GM23338 (cell line): ENCODE data around the gene RBM33. TPM values are rescaled to one million over a fixed set of nuclear protein-coding genes. Genes with fewer than 3 reads are reported as not detected.

ENCODE experiments used
- ATAC-seq: fragments of 200-7000 bp; cut with Tn5 transposase; 3 replicates; pipeline ENCODE4 v1.9.1; 2020
- DNase-seq: peaks from one replicate; pipeline ENCODE4 v3.0.0-alpha.2; 2015; ENCODE audit warnings: low spot score
- H2AFZ ChIP-seq: fragments of 200-600 bp; sonication (generic); 2 replicates; pipeline ENCODE4 v1.8.0; 2016; ENCODE audit warnings: antibody characterized with exemption, mild to moderate bottlenecking, moderate library complexity
- H3F3A ChIP-seq: fragments of 200-600 bp; sonication (generic); replicated peaks from 2 replicates; pipeline ENCODE4 v1.8.0; 2017; ENCODE audit warnings: antibody characterized with exemption, mixed run types, low read depth
- H3K27ac ChIP-seq: fragments of 200-600 bp; sonication (generic); 2 replicates; pipeline ENCODE4 v1.6.1; 2016; ENCODE audit warnings: low read depth
- H3K27me3 ChIP-seq: fragments of 200-600 bp; sonication (generic); 2 replicates; pipeline ENCODE4 v1.8.0; 2016; ENCODE audit warnings: mild to moderate bottlenecking, mixed run types, moderate library complexity; ENCODE audit not compliant: insufficient read depth
- H3K36me3 ChIP-seq: fragments of 200-600 bp; sonication (generic); 2 replicates; pipeline ENCODE4 v1.8.0; 2016; ENCODE audit warnings: mild to moderate bottlenecking; ENCODE audit not compliant: insufficient read depth
- H3K4me1 ChIP-seq: fragments of 200-600 bp; sonication (generic); 2 replicates; pipeline ENCODE4 v1.8.0; 2016; ENCODE audit warnings: mild to moderate bottlenecking, moderate library complexity; ENCODE audit not compliant: insufficient read depth
- H3K4me2 ChIP-seq: fragments of 200-600 bp; sonication (generic); 2 replicates; pipeline ENCODE4 v1.7.1; 2017; ENCODE audit warnings: mixed run types
- H3K4me3 ChIP-seq: fragments of 200-600 bp; sonication (generic); 2 replicates; pipeline ENCODE4 v1.6.1; 2016; ENCODE audit warnings: mixed run types
- H3K79me2 ChIP-seq: fragments of 200-600 bp; sonication (generic); replicated peaks from 2 replicates; pipeline ENCODE4 v1.8.0; 2017; ENCODE audit warnings: mild to moderate bottlenecking; ENCODE audit not compliant: insufficient read depth
- H3K9me2 ChIP-seq: fragments of 200-600 bp; sonication (generic); 2 replicates; pipeline ENCODE4 v1.8.0; 2017; ENCODE audit not compliant: insufficient read depth
- H4K20me1 ChIP-seq: fragments of 200-600 bp; sonication (generic); replicated peaks from 2 replicates; pipeline ENCODE4 v1.8.0; 2017; ENCODE audit warnings: mild to moderate bottlenecking; ENCODE audit not compliant: insufficient read depth
- H3K27ac Mint-ChIP-seq: 2 replicates; pipeline ENCODE4 v1.8.0; 2020; ENCODE audit warnings: inconsistent platforms, mild to moderate bottlenecking, moderate library complexity, mixed read lengths
- H3K27me3 Mint-ChIP-seq: 3 replicates; pipeline ENCODE4 v1.8.0; 2022; ENCODE audit warnings: low read depth, mild to moderate bottlenecking, moderate library complexity, mixed read lengths, inconsistent platforms; ENCODE audit not compliant: insufficient read depth, poor library complexity
- H3K36me3 Mint-ChIP-seq: 3 replicates; pipeline ENCODE4 v1.8.0; 2021; ENCODE audit warnings: low read depth, mild to moderate bottlenecking, inconsistent platforms, moderate library complexity, mixed read lengths
- H3K4me1 Mint-ChIP-seq: 3 replicates; pipeline ENCODE4 v1.8.0; 2020; ENCODE audit warnings: mild to moderate bottlenecking, inconsistent platforms, mixed read lengths
- H3K4me3 Mint-ChIP-seq: 3 replicates; pipeline ENCODE4 v1.8.0; 2021; ENCODE audit warnings: moderate library complexity, mild to moderate bottlenecking, inconsistent platforms, mixed read lengths
- H3K9me3 Mint-ChIP-seq: 3 replicates; pipeline ENCODE4 v1.8.0; 2020; ENCODE audit warnings: moderate library complexity, mild to moderate bottlenecking, inconsistent platforms, mixed read lengths
- ETS1 ChIP-seq: IDR thresholded peaks from 2 replicates; pipeline ENCODE4 v1.6.1; 2016; ENCODE audit warnings: antibody characterized with exemption
- EZH2 ChIP-seq: fragments of 200-600 bp; sonication (generic); IDR thresholded peaks from one replicate; pipeline ENCODE4 v1.8.0; 2017; ENCODE audit warnings: antibody characterized with exemption, mild to moderate bottlenecking, low read depth; ENCODE audit not compliant: unreplicated experiment
- EZH2phosphoT487 ChIP-seq: fragments of 200-600 bp; sonication (generic); IDR thresholded peaks from one replicate; pipeline ENCODE4 v1.8.1; 2018; ENCODE audit warnings: antibody characterized with exemption; ENCODE audit not compliant: unreplicated experiment
- JUNB ChIP-seq: IDR thresholded peaks from one replicate; pipeline ENCODE4 v1.6.1; 2016; ENCODE audit warnings: antibody characterized with exemption; ENCODE audit not compliant: unreplicated experiment
- ZNF114 ChIP-seq: fragments of 250-450 bp; sonication (Bioruptor Pico); IDR thresholded peaks from 2 replicates; pipeline ENCODE4 v1.5.0; 2020; ENCODE audit warnings: mild to moderate bottlenecking, moderate library complexity
- ZNF331 ChIP-seq: fragments of 250-450 bp; sonication (Bioruptor Pico); IDR thresholded peaks from 2 replicates; pipeline ENCODE4 v1.5.0; 2020; ENCODE audit warnings: low read depth, mild to moderate bottlenecking, moderate library complexity
- ZNF462 ChIP-seq: fragments of 250-450 bp; sonication (Bioruptor Pico); IDR thresholded peaks from 2 replicates; pipeline ENCODE4 v1.5.0; 2020; ENCODE audit warnings: mild to moderate bottlenecking, moderate library complexity
- polyA plus RNA-seq: library from polyadenylated mRNA; unstranded; fragments of >200 nt; fragmentation: Nextera tagmentation; extraction: Ambion mirVana; gene quantifications from 2 replicates; pipeline ENCODE4 v1.2.1, GENCODE V29; 2016
- total RNA-seq: library from RNA; depleted of rRNA; stranded (reverse); fragments of >200 nt; shearing (Covaris generic); gene quantifications from 2 replicates; pipeline ENCODE4 v1.2.3, GENCODE V29; 2014

RBM33 gene
- total and polyA plus RNA-seq, 2 experiments from 2014 or later, result 47.7 to 94.7 TPM

GRCh38 chr7:155744971-155745683 is 100.7 kb downstream of the RBM33 start:
- peaks cover 49% of the 10 kb centered on the region for H3K36me3 Mint-ChIP-seq

More at GRCh38 chr7:155744971-155745683, 100.7 kb downstream of the RBM33 start:
- peaks cover 51% of the 10 kb centered on the region for H3K79me2 ChIP-seq
- H3K9me2 ChIP-seq, result no peaks in the 10 kb centered on the region
- Mint-ChIP-seq H3K9me3 (no peaks in the 10 kb centered on the region), H3K4me1 (peaks cover 41% of the 10 kb centered on the region), H3K27me3 (peaks cover 7% of the 10 kb centered on the region), H3K27ac (no peak overlapping the region), H3K4me3 (no peak overlapping the region)
- H3K4me2 ChIP-seq, result no peak overlapping the region
- peaks cover 16% of the 10 kb centered on the region for H4K20me1 ChIP-seq
- H3K27ac ChIP-seq, result no peak overlapping the region
- no peaks in the 10 kb centered on the region for H3K27me3 ChIP-seq
- TF ChIP-seq ZNF114, result no peak
- no peak for TF ChIP-seq EZH2phosphoT487
- no peak for TF ChIP-seq ETS1
- no peak for TF ChIP-seq ZNF331
- TF ChIP-seq EZH2, result no peak
- no peak for TF ChIP-seq ZNF462
- TF ChIP-seq JUNB, result no peak
- no peak overlapping the region for H3K4me3 ChIP-seq
- peaks cover 21% of the 10 kb centered on the region for H3K4me1 ChIP-seq
- ATAC-seq (no peak), DNase-seq (no peak)
- H3K36me3 ChIP-seq, result peaks cover 20% of the 10 kb centered on the region
- no peak overlapping the region for H2AFZ ChIP-seq
- H3F3A ChIP-seq, result no peaks in the 10 kb centered on the region
